GM23248 (cell line): ENCODE data around the gene ABCA2. TPM values are rescaled to one million over a fixed set of nuclear protein-coding genes. Genes with fewer than 3 reads are reported as not detected.

Experiments
- DNase-seq: peaks from one replicate; pipeline ENCODE4 v3.0.0-alpha.2; 2015
- H2AFZ ChIP-seq: fragments of 200-600 bp; sonication (generic); 2 replicates; pipeline ENCODE4 v1.6.1; 2016; ENCODE audit warnings: antibody characterized with exemption
- H3F3A ChIP-seq: fragments of 200-600 bp; sonication (generic); 2 replicates; pipeline ENCODE4 v1.6.1; 2016; ENCODE audit warnings: mild to moderate bottlenecking, antibody characterized with exemption, mixed run types; ENCODE audit not compliant: insufficient read depth
- H3K27ac ChIP-seq: fragments of 200-600 bp; sonication (generic); 2 replicates; pipeline ENCODE4 v1.5.1; 2016; ENCODE audit warnings: mild to moderate bottlenecking
- H3K27me3 ChIP-seq: fragments of 200-600 bp; sonication (generic); replicated peaks from 2 replicates; pipeline ENCODE4 v1.6.1; 2016; ENCODE audit warnings: mild to moderate bottlenecking; ENCODE audit not compliant: insufficient read depth
- H3K36me3 ChIP-seq: fragments of 200-600 bp; sonication (generic); 2 replicates; pipeline ENCODE4 v1.6.1; 2016; ENCODE audit warnings: low read depth, mild to moderate bottlenecking
- H3K4me1 ChIP-seq: fragments of 200-600 bp; sonication (generic); 2 replicates; pipeline ENCODE4 v1.6.1; 2016; ENCODE audit warnings: mild to moderate bottlenecking; ENCODE audit not compliant: insufficient read depth
- H3K4me2 ChIP-seq: fragments of 200-600 bp; sonication (generic); one replicate; pipeline ENCODE4 v1.6.1; 2016; ENCODE audit warnings: mild to moderate bottlenecking; ENCODE audit not compliant: unreplicated experiment
- H3K4me3 ChIP-seq: fragments of 200-600 bp; sonication (generic); 2 replicates; pipeline ENCODE4 v1.5.1; 2016; ENCODE audit warnings: mild to moderate bottlenecking
- H3K79me2 ChIP-seq: fragments of 200-600 bp; sonication (generic); 2 replicates; pipeline ENCODE4 v1.6.1; 2016; ENCODE audit warnings: mild to moderate bottlenecking; ENCODE audit not compliant: insufficient read depth
- H3K9ac ChIP-seq: fragments of 200-600 bp; sonication (generic); 2 replicates; pipeline ENCODE4 v1.6.1; 2016; ENCODE audit warnings: mild to moderate bottlenecking
- H3K9me2 ChIP-seq: fragments of 200-600 bp; sonication (generic); 2 replicates; pipeline ENCODE4 v1.6.1; 2016; ENCODE audit warnings: mixed run types, mild to moderate bottlenecking, moderate library complexity; ENCODE audit not compliant: insufficient read depth
- H3K9me3 ChIP-seq: fragments of 200-600 bp; sonication (generic); one replicate; pipeline ENCODE4 v1.6.1; 2017; ENCODE audit warnings: low read depth
- H4K20me1 ChIP-seq: fragments of 200-600 bp; sonication (generic); 2 replicates; pipeline ENCODE4 v1.6.0; 2016; ENCODE audit not compliant: insufficient read depth
- EZH2 ChIP-seq: fragments of 200-600 bp; sonication (generic); IDR thresholded peaks from 2 replicates; pipeline ENCODE4 v1.6.1; 2018; ENCODE audit warnings: antibody characterized with exemption, mild to moderate bottlenecking; ENCODE audit not compliant: insufficient read depth, poor library complexity, severe bottlenecking
- EZH2phosphoT487 ChIP-seq: fragments of 200-600 bp; sonication (generic); IDR thresholded peaks from 2 replicates; pipeline ENCODE4 v1.6.1; 2018; ENCODE audit warnings: antibody characterized with exemption, moderate library complexity, mild to moderate bottlenecking, low read depth; ENCODE audit not compliant: insufficient read depth
- WGBS, 2 experiments: methylation state at CpG; one replicate each; pipeline ENCODE4 v1.1.6; 2015 to 2017; ENCODE audit warnings: low lambda C conversion rate in 2 of 2, low coverage in 1 of 2; ENCODE audit errors: missing lambda C conversion rate in 2 of 2; 5-methylcytosine and 5-hydroxymethylcytosine counted together
- in situ Hi-C: fragments of 300-500 bp; cut with MboI; formaldehyde crosslinking; loops from 2 replicates; pipeline ENCODE4 v1.15.0; 2020
- polyA plus RNA-seq: library from polyadenylated mRNA; unstranded; fragments of >200 nt; fragmentation: Nextera tagmentation; extraction: Ambion mirVana; gene quantifications from 2 replicates; pipeline ENCODE4 v1.2.1, GENCODE V29; 2016
- total RNA-seq: library from RNA; depleted of rRNA; stranded (reverse); fragments of >200 nt; shearing (Covaris generic); gene quantifications from 2 replicates; pipeline ENCODE4 v1.2.3, GENCODE V29; 2014; rRNA removed

Gene ABCA2, protein sequence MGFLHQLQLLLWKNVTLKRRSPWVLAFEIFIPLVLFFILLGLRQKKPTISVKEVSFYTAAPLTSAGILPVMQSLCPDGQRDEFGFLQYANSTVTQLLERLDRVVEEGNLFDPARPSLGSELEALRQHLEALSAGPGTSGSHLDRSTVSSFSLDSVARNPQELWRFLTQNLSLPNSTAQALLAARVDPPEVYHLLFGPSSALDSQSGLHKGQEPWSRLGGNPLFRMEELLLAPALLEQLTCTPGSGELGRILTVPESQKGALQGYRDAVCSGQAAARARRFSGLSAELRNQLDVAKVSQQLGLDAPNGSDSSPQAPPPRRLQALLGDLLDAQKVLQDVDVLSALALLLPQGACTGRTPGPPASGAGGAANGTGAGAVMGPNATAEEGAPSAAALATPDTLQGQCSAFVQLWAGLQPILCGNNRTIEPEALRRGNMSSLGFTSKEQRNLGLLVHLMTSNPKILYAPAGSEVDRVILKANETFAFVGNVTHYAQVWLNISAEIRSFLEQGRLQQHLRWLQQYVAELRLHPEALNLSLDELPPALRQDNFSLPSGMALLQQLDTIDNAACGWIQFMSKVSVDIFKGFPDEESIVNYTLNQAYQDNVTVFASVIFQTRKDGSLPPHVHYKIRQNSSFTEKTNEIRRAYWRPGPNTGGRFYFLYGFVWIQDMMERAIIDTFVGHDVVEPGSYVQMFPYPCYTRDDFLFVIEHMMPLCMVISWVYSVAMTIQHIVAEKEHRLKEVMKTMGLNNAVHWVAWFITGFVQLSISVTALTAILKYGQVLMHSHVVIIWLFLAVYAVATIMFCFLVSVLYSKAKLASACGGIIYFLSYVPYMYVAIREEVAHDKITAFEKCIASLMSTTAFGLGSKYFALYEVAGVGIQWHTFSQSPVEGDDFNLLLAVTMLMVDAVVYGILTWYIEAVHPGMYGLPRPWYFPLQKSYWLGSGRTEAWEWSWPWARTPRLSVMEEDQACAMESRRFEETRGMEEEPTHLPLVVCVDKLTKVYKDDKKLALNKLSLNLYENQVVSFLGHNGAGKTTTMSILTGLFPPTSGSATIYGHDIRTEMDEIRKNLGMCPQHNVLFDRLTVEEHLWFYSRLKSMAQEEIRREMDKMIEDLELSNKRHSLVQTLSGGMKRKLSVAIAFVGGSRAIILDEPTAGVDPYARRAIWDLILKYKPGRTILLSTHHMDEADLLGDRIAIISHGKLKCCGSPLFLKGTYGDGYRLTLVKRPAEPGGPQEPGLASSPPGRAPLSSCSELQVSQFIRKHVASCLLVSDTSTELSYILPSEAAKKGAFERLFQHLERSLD (N-terminal part only)
- total RNA-seq (33.2 and 49.4 TPM in 2 replicates), polyA plus RNA-seq (20.5 and 21.1 TPM in 2 replicates)

- TF ChIP-seq EZH2phosphoT487 (no peak), EZH2 (no peak)
- no peaks in the 10 kb centered on the region for H3K27me3 ChIP-seq
- no peaks in the 10 kb centered on the region for H3K9me2 ChIP-seq
- H3K9ac ChIP-seq: peak within 1 kb of the TSS; percentile 72
- in situ Hi-C loops: no loop called here
- no peaks in the 10 kb centered on the region for H4K20me1 ChIP-seq
- DNase-seq: peak; percentile 74
- H2AFZ ChIP-seq: peak within 1 kb of the TSS; percentile 79
- no peaks in the 10 kb centered on the region for H3K4me1 ChIP-seq
- no peak within 1 kb of the TSS for H3K27ac ChIP-seq
- H3K79me2 ChIP-seq: no peaks in the 10 kb centered on the region
- WGBS, 2 experiments: 2% methylated on average over 16 to 65 of the region's 95 CpGs
- peak within 1 kb of the TSS; percentile 77 for H3K4me3 ChIP-seq
- no peaks in the 10 kb centered on the region for H3F3A ChIP-seq
- H3K4me2 ChIP-seq: peak within 1 kb of the TSS; percentile 86
- H3K9me3 ChIP-seq: no peaks in the 10 kb centered on the region
- no peaks in the 10 kb centered on the region for H3K36me3 ChIP-seq
These were observed at the start of gene ABCA2 for GRCh38 chr9:137027369-137028262. Gene ABCA2 (minus strand): TSS chr9:137028237. CDS start chr9:137028140, 97 bp downstream.

GRCh38 chr9:137077010-137077747, 49.1 kb upstream of the ABCA2 start, which contains the start of gene UAP1L1:
Gene UAP1L1 (plus strand): TSS chr9:137077517. CDS start chr9:137077533, 16 bp downstream.
- Histone ChIP-seq H3K79me2 (peaks cover 6% of the 10 kb centered on the region; the same call in 1 of the 2 replicates), H3K4me2 (peak within 1 kb of the TSS; percentile 81), H3K9me3 (no peaks in the 10 kb centered on the region), H2AFZ (peak within 1 kb of the TSS; percentile 74), H3K9ac (peak within 1 kb of the TSS; percentile 68), H3K4me3 (peak within 1 kb of the TSS; percentile 79), H3F3A (peaks cover 5% of the 10 kb centered on the region; the same call in 1 of the 2 replicates), H3K36me3 (0 out of 2 replicates have a peak, but pooled peaks cover 2% of the 10 kb centered on the region), H3K27me3 (no peaks in the 10 kb centered on the region), H3K27ac (no peak within 1 kb of the TSS), H3K4me1 (no peaks in the 10 kb centered on the region), H3K9me2 (no peaks in the 10 kb centered on the region), H4K20me1 (no peaks in the 10 kb centered on the region)
- DNase-seq: peak; percentile 78
- WGBS, 2 experiments: 4 to 5% methylated on average over 43 to 54 of the region's 87 CpGs
- no peak for TF ChIP-seq EZH2
- in situ Hi-C loops: no loop called here

GRCh38 chr9:137076636-137077009, 48.6 kb upstream of the ABCA2 start:
- Histone ChIP-seq H3K9ac (peak overlapping the region; percentile 55; the same call in 1 of the 2 replicates), H4K20me1 (no peaks in the 10 kb centered on the region), H3K4me3 (peak overlapping the region; percentile 79), H2AFZ (peak overlapping the region; percentile 74), H3K4me1 (no peaks in the 10 kb centered on the region), H3K4me2 (peak overlapping the region; percentile 70), H3K27ac (no peak overlapping the region), H3F3A (peaks cover 5% of the 10 kb centered on the region; the same call in 1 of the 2 replicates), H3K79me2 (peaks cover 6% of the 10 kb centered on the region; the same call in 1 of the 2 replicates), H3K27me3 (no peaks in the 10 kb centered on the region), H3K36me3 (0 out of 2 replicates have a peak, but pooled peaks cover 2% of the 10 kb centered on the region), H3K9me2 (no peaks in the 10 kb centered on the region), H3K9me3 (no peaks in the 10 kb centered on the region)
- in situ Hi-C loops: no loop called here
- WGBS, 2 experiments: 76 to 81% methylated on average over 15 of the region's 15 CpGs
- no peak for TF ChIP-seq EZH2
- no peak for TF ChIP-seq EZH2phosphoT487
- no peak for DNase-seq
